Sigmoid colon (tissue), 4 donors: ENCODE results near the gene GLRX.

Experiments
- CTCF ChIP-seq, 4 experiments: fragments of 450-650 bp in 3 of 4; fragments of 200-600 bp in 1 of 4; IDR thresholded peaks; one replicate each; pipeline ENCODE4 v1.5.1; 2016 to 2019; ENCODE audit warnings: antibody characterized with exemption in 4 of 4, mild to moderate bottlenecking in 3 of 4, moderate library complexity in 2 of 4
- EP300 ChIP-seq, 4 donors: sonication (generic); formaldehyde crosslinking; IDR thresholded peaks; one replicate each; pipeline ENCODE4 v1.6.1; 2017; ENCODE audit warnings: antibody characterized with exemption in 4 of 4
- POLR2A ChIP-seq, 2 donors: fragments of 450-650 bp; IDR thresholded peaks; one replicate each; pipeline ENCODE4 v1.6.1; 2016; ENCODE audit warnings: antibody characterized with exemption in 2 of 2, mild to moderate bottlenecking in 2 of 2, moderate library complexity in 2 of 2

GRCh38 chr5:95809414-95809960, 13.0 kb downstream of the GLRX start:
- no peak for TF ChIP-seq POLR2A (IDR thresholded peaks at IDR 0.05)
- no peak for TF ChIP-seq CTCF (IDR thresholded peaks at IDR 0.05)
- TF ChIP-seq EP300 (IDR thresholded peaks at IDR 0.05), result no peak
